ENCODE data around the gene HHIP.
A peak's percentile ranks its signal among the peaks of the same experiment; 100 is the strongest.
"Not testable (repeated sequence)": the region's sequence is repeated elsewhere in the genome, so short reads cannot be mapped to it uniquely, and the experiment has no call there.

The HHIP gene

GRCh38 chr4:144757969-144758368 lies 112.0 kb downstream of the HHIP start:
- no peak for DNase-seq

- DNase-seq: peak; percentile 18
Measured at GRCh38 chr4:144768809-144769208, 122.9 kb downstream of the HHIP start.

GRCh38 chr4:144778364-144778763 lies 132.4 kb downstream of the HHIP start:
- no peak for DNase-seq

GRCh38 chr4:144782345-144782744 lies 136.4 kb downstream of the HHIP start:
- DNase-seq: no peak

GRCh38 chr4:144785961-144786360 lies 140.0 kb downstream of the HHIP start:
- no peak for DNase-seq

- peak; percentile 50 for DNase-seq
Measured at GRCh38 chr4:144787365-144788258, 141.7 kb downstream of the HHIP start.

- no peak for DNase-seq
Measured at GRCh38 chr4:144788469-144788868, 142.5 kb downstream of the HHIP start.

GRCh38 chr4:144791933-144792332 lies 146.0 kb downstream of the HHIP start:
- DNase-seq: not testable (repeated sequence)
